ENCODE data around the gene UVRAG.
A peak's percentile ranks its signal among the peaks of the same experiment; 100 is the strongest.
"Not testable (repeated sequence)": the region's sequence is repeated elsewhere in the genome, so short reads cannot be mapped to it uniquely, and the experiment has no call there.

The UVRAG gene

DNA sequence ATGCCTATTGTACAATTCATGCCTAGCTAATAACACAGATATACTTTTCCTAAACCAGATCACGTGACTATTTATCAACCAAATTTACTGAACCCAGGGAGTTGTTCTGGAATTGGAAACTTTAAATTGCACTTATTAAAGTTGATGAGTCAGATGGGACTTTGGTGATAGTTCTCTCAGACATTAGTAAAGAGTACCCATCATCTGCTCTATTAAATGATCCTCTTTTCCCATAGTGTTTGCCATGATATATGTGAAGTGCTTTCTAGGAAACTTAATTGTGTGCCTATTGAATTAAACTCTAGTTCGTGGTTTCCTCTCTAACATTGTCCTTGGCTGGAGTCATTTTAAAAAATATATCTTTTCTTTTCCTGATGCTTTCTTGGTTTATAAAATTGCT, 99.0 kb downstream of the UVRAG start:
- no peaks in the 10 kb centered on the region for H3K27me3 ChIP-seq (ENCODE audit: control insufficient read depth, insufficient read depth, low read length)
- no peak overlapping the region for H3K4me2 ChIP-seq (ENCODE audit: low read length)
- H3K9ac ChIP-seq (ENCODE audit: low read depth, low read length): no peak overlapping the region
- H3K4me1 ChIP-seq (ENCODE audit: control insufficient read depth, insufficient read depth, low read length): no peaks in the 10 kb centered on the region
- H3K36me3 ChIP-seq (ENCODE audit: insufficient read depth, low read length): no peaks in the 10 kb centered on the region
- no peaks in the 10 kb centered on the region for H3K9me3 ChIP-seq (replicated peaks; ENCODE audit: low read length)
- H3K4me3 ChIP-seq (ENCODE audit: low read length): no peak overlapping the region

- H3K36me3 ChIP-seq (ENCODE audit: insufficient read depth, low read length): no peaks in the 10 kb centered on the region
- H3K9ac ChIP-seq (ENCODE audit: low read depth, low read length): no peak overlapping the region
- H3K4me3 ChIP-seq (ENCODE audit: low read length): no peak overlapping the region
- no peaks in the 10 kb centered on the region for H3K27me3 ChIP-seq (ENCODE audit: control insufficient read depth, insufficient read depth, low read length)
- peaks cover 5% of the 10 kb centered on the region for H3K4me1 ChIP-seq (ENCODE audit: control insufficient read depth, insufficient read depth, low read length)
- H3K4me2 ChIP-seq (ENCODE audit: low read length): no peak overlapping the region
- no peaks in the 10 kb centered on the region for H3K9me3 ChIP-seq (replicated peaks; ENCODE audit: low read length)
Measured at GRCh38 chr11:75916882-75917281, 101.9 kb downstream of the UVRAG start.

GRCh38 chr11:75918331-75918730, 103.3 kb downstream of the UVRAG start:
- Histone ChIP-seq H3K9me3 (replicated peaks; ENCODE audit: low read length) (no peaks in the 10 kb centered on the region), H3K27me3 (ENCODE audit: control insufficient read depth, insufficient read depth, low read length) (no peaks in the 10 kb centered on the region), H3K36me3 (ENCODE audit: insufficient read depth, low read length) (no peaks in the 10 kb centered on the region), H3K9ac (ENCODE audit: low read depth, low read length) (no peak overlapping the region), H3K4me3 (ENCODE audit: low read length) (no peak overlapping the region), H3K4me2 (ENCODE audit: low read length) (no peak overlapping the region), H3K4me1 (ENCODE audit: control insufficient read depth, insufficient read depth, low read length) (peaks cover 5% of the 10 kb centered on the region)

GRCh38 chr11:75919525-75919924, 104.5 kb downstream of the UVRAG start:
- no peaks in the 10 kb centered on the region for H3K27me3 ChIP-seq (ENCODE audit: control insufficient read depth, insufficient read depth, low read length)
- no peak overlapping the region for H3K4me2 ChIP-seq (ENCODE audit: low read length)
- H3K4me3 ChIP-seq (ENCODE audit: low read length): no peak overlapping the region
- no peak overlapping the region for H3K9ac ChIP-seq (ENCODE audit: low read depth, low read length)
- H3K9me3 ChIP-seq (replicated peaks; ENCODE audit: low read length): no peaks in the 10 kb centered on the region
- no peaks in the 10 kb centered on the region for H3K36me3 ChIP-seq (ENCODE audit: insufficient read depth, low read length)
- peaks cover 5% of the 10 kb centered on the region for H3K4me1 ChIP-seq (ENCODE audit: control insufficient read depth, insufficient read depth, low read length)

GRCh38 chr11:75920848-75921247, 105.8 kb downstream of the UVRAG start:
- Histone ChIP-seq H3K27me3 (ENCODE audit: control insufficient read depth, insufficient read depth, low read length) (no peaks in the 10 kb centered on the region), H3K4me3 (ENCODE audit: low read length) (no peak overlapping the region), H3K36me3 (ENCODE audit: insufficient read depth, low read length) (no peaks in the 10 kb centered on the region), H3K9ac (ENCODE audit: low read depth, low read length) (no peak overlapping the region), H3K4me1 (ENCODE audit: control insufficient read depth, insufficient read depth, low read length) (peaks cover 18% of the 10 kb centered on the region), H3K4me2 (ENCODE audit: low read length) (no peak overlapping the region), H3K9me3 (replicated peaks; ENCODE audit: low read length) (no peaks in the 10 kb centered on the region)

DNA sequence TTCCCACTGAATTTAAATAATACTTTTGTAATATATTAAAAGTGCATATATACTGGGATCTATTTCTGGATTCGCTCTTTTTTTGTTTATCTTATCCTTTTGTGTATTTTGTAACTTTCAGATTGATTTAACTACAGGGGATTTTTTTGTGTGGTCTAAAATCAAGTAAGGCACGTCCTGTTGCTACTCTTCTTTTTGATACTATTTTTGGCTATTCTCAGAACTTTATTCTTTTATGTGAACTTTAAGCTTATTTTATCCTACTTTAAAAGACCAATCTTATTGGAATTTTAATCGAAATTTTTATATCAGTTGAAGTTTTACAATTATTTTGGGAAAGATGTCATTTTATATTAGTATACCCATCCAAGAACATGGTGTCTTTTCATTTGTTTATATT, 106.8 kb downstream of the UVRAG start:
- no peak overlapping the region for H3K9ac ChIP-seq (ENCODE audit: low read depth, low read length)
- peaks cover 26% of the 10 kb centered on the region for H3K4me1 ChIP-seq (ENCODE audit: control insufficient read depth, insufficient read depth, low read length)
- H3K36me3 ChIP-seq (ENCODE audit: insufficient read depth, low read length): no peaks in the 10 kb centered on the region
- H3K27me3 ChIP-seq (ENCODE audit: control insufficient read depth, insufficient read depth, low read length): no peaks in the 10 kb centered on the region
- H3K9me3 ChIP-seq (replicated peaks; ENCODE audit: low read length): no peaks in the 10 kb centered on the region
- no peak overlapping the region for H3K4me2 ChIP-seq (ENCODE audit: low read length)
- H3K4me3 ChIP-seq (ENCODE audit: low read length): no peak overlapping the region

- Histone ChIP-seq H3K4me1 (ENCODE audit: control insufficient read depth, insufficient read depth, low read length) (peaks cover 22% of the 10 kb centered on the region), H3K4me3 (ENCODE audit: low read length) (peak overlapping the region; percentile 18), H3K36me3 (ENCODE audit: insufficient read depth, low read length) (no peaks in the 10 kb centered on the region), H3K27me3 (ENCODE audit: control insufficient read depth, insufficient read depth, low read length) (no peaks in the 10 kb centered on the region), H3K9ac (ENCODE audit: low read depth, low read length) (no peak overlapping the region), H3K4me2 (ENCODE audit: low read length) (peak overlapping the region; percentile 72), H3K9me3 (replicated peaks; ENCODE audit: low read length) (no peaks in the 10 kb centered on the region)
Measured at GRCh38 chr11:75924966-75925784, 110.2 kb downstream of the UVRAG start.

DNA sequence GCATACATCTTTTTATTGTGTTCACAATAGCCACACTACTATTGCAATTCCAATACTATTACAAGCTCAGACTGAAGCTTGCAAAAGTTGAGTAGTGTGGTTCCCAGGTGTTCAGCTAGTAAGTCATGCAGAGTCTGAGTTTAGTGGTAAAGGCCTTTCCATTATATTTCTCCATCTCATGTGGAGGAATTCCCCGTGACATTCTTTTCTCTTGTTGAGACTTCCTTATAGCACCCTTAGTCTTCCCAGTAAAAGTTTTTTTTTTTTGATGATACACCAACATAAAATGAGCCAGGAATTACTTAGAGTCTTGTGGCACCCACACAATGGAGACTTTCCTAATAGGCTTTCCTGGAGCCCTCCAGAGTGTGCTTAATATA, 110.8 kb downstream of the UVRAG start:
- peak overlapping the region; percentile 72 for H3K4me2 ChIP-seq (ENCODE audit: low read length)

GRCh38 chr11:75929706-75930105, 114.7 kb downstream of the UVRAG start:
- no peak overlapping the region for H3K4me2 ChIP-seq (ENCODE audit: low read length)
- H3K4me1 ChIP-seq (ENCODE audit: control insufficient read depth, insufficient read depth, low read length): peaks cover 26% of the 10 kb centered on the region
- no peak overlapping the region for H3K9ac ChIP-seq (ENCODE audit: low read depth, low read length)
- no peak overlapping the region for H3K4me3 ChIP-seq (ENCODE audit: low read length)
- no peaks in the 10 kb centered on the region for H3K36me3 ChIP-seq (ENCODE audit: insufficient read depth, low read length)
- no peaks in the 10 kb centered on the region for H3K9me3 ChIP-seq (replicated peaks; ENCODE audit: low read length)
- H3K27me3 ChIP-seq (ENCODE audit: control insufficient read depth, insufficient read depth, low read length): no peaks in the 10 kb centered on the region

More for the DNA sequence above, 110.8 kb downstream of the UVRAG start:
- H3K9ac ChIP-seq (ENCODE audit: low read depth, low read length): no peak overlapping the region
- H3K9me3 ChIP-seq (replicated peaks; ENCODE audit: low read length): no peaks in the 10 kb centered on the region
- no peaks in the 10 kb centered on the region for H3K27me3 ChIP-seq (ENCODE audit: control insufficient read depth, insufficient read depth, low read length)
- peaks cover 22% of the 10 kb centered on the region for H3K4me1 ChIP-seq (ENCODE audit: control insufficient read depth, insufficient read depth, low read length)
- no peaks in the 10 kb centered on the region for H3K36me3 ChIP-seq (ENCODE audit: insufficient read depth, low read length)
- H3K4me3 ChIP-seq (ENCODE audit: low read length): no peak overlapping the region

DNA sequence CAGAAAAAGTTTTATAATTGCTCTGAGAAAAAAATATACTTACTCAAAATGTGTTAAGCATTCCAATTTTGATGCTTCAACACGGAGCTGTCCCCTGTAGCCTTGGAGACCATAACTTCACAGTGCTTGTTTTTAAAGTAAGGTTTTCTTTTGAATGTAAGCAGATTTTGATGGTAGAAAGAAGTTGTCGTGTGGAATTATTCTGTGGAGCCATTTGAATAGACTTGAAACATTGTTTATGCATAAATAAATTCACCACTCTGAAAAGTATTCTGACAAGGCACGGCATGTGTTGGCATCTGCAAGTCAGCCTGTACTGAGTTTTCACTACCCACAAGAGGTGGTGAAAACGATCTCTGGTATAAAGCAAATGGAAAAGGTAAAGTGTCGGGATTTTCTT, 115.5 kb downstream of the UVRAG start:
- no peaks in the 10 kb centered on the region for H3K27me3 ChIP-seq (ENCODE audit: control insufficient read depth, insufficient read depth, low read length)
- H3K9me3 ChIP-seq (replicated peaks; ENCODE audit: low read length): no peaks in the 10 kb centered on the region
- H3K36me3 ChIP-seq (ENCODE audit: insufficient read depth, low read length): no peaks in the 10 kb centered on the region
- no peak overlapping the region for H3K9ac ChIP-seq (ENCODE audit: low read depth, low read length)
- H3K4me1 ChIP-seq (ENCODE audit: control insufficient read depth, insufficient read depth, low read length): peaks cover 18% of the 10 kb centered on the region
- H3K4me2 ChIP-seq (ENCODE audit: low read length): no peak overlapping the region
- no peak overlapping the region for H3K4me3 ChIP-seq (ENCODE audit: low read length)

GRCh38 chr11:75931124-75931523, 116.1 kb downstream of the UVRAG start:
- Histone ChIP-seq H3K27me3 (ENCODE audit: control insufficient read depth, insufficient read depth, low read length) (no peaks in the 10 kb centered on the region), H3K9me3 (replicated peaks; ENCODE audit: low read length) (no peaks in the 10 kb centered on the region), H3K4me2 (ENCODE audit: low read length) (no peak overlapping the region), H3K4me1 (ENCODE audit: control insufficient read depth, insufficient read depth, low read length) (peaks cover 12% of the 10 kb centered on the region), H3K36me3 (ENCODE audit: insufficient read depth, low read length) (no peaks in the 10 kb centered on the region), H3K9ac (ENCODE audit: low read depth, low read length) (no peak overlapping the region), H3K4me3 (ENCODE audit: low read length) (no peak overlapping the region)

- H3K4me2 ChIP-seq (ENCODE audit: low read length); H3K36me3 ChIP-seq (ENCODE audit: insufficient read depth, low read length); H3K4me3 ChIP-seq (ENCODE audit: low read length); H3K27me3 ChIP-seq (ENCODE audit: control insufficient read depth, insufficient read depth, low read length); H3K9me3 ChIP-seq (replicated peaks; ENCODE audit: low read length); H3K9ac ChIP-seq (ENCODE audit: low read depth, low read length): not testable (repeated sequence)
- H3K4me1 ChIP-seq (ENCODE audit: control insufficient read depth, insufficient read depth, low read length): peaks cover 14% of the 10 kb centered on the region
Measured at GRCh38 chr11:75933736-75934135, 118.7 kb downstream of the UVRAG start.
